ENCODE results near the gene SMARCD3.

- TF ChIP-seq POLR2A (IDR thresholded peaks at IDR 0.05): no peak
- no peak for TF ChIP-seq POLR2AphosphoS5 (IDR thresholded peaks at IDR 0.05)
- no peak for TF ChIP-seq CTCF (IDR thresholded peaks at IDR 0.05)
- TF ChIP-seq EP300 (IDR thresholded peaks at IDR 0.05): no peak
Observed at GRCh38 chr7:151249732-151250072, 1.2 kb upstream of the SMARCD3 start.
